HuH-7.5 (cell line): ENCODE results near the gene BCAS3.

Experiments
- DNase-seq: peaks from one replicate; pipeline ENCODE4 v3.0.0; 2011; ENCODE audit warnings: low spot score

Gene BCAS3

GRCh38 chr17:61411011-61411260 is 733.3 kb downstream of the BCAS3 start:
- no peak for DNase-seq

GRCh38 chr17:61411261-61412142 is 733.9 kb downstream of the BCAS3 start:
- peak; percentile 98 for DNase-seq

GRCh38 chr17:61412143-61412859 is 734.6 kb downstream of the BCAS3 start:
- DNase-seq = peak; percentile 100

GRCh38 chr17:61412860-61413660 is 735.4 kb downstream of the BCAS3 start:
- peak; percentile 78 for DNase-seq

- DNase-seq = no peak
Observed at GRCh38 chr17:61413661-61414126, 736.0 kb downstream of the BCAS3 start.

- DNase-seq = peak; percentile 71
Observed at GRCh38 chr17:61414141-61414935, 736.7 kb downstream of the BCAS3 start.

GRCh38 chr17:61414936-61415251 is 737.2 kb downstream of the BCAS3 start:
- DNase-seq = peak; percentile 35

- DNase-seq = no peak
Observed at GRCh38 chr17:61415374-61416210, 737.9 kb downstream of the BCAS3 start.

- no peak for DNase-seq
Observed at GRCh38 chr17:61416211-61416539, 738.5 kb downstream of the BCAS3 start.

- peak; percentile 100 for DNase-seq
Observed at GRCh38 chr17:61416540-61417363, 739.1 kb downstream of the BCAS3 start.

- no peak for DNase-seq
Observed at GRCh38 chr17:61418449-61418848, 740.8 kb downstream of the BCAS3 start.

- no peak for DNase-seq
Observed at GRCh38 chr17:61419496-61420046, 741.9 kb downstream of the BCAS3 start.

GRCh38 chr17:61420052-61420451 is 742.4 kb downstream of the BCAS3 start:
- no peak for DNase-seq

GRCh38 chr17:61420745-61421398 is 743.2 kb downstream of the BCAS3 start:
- no peak for DNase-seq

- DNase-seq = no peak
Observed at GRCh38 chr17:61421460-61421859, 743.8 kb downstream of the BCAS3 start.

GRCh38 chr17:61422116-61422799 is 744.6 kb downstream of the BCAS3 start:
- no peak for DNase-seq

- no peak for DNase-seq
Observed at GRCh38 chr17:61422869-61423268, 745.2 kb downstream of the BCAS3 start.

- DNase-seq = no peak
Observed at GRCh38 chr17:61423967-61424649, 746.5 kb downstream of the BCAS3 start.
